AG10803 (cell line): ENCODE measurements around the gene RAB29.
A peak's percentile ranks its signal among the peaks of the same experiment; 100 is the strongest.

ENCODE experiments used
- DNase-seq: peaks from one replicate; pipeline ENCODE4 v3.0.0; 2010; ENCODE audit warnings: low read depth
- H3K4me3 ChIP-seq: 2 replicates; pipeline ENCODE4 v1.5.1; 2011; ENCODE audit warnings: mild to moderate bottlenecking, low read length, control low read depth
- TF ChIP-seq, protein P1 (sequence below): conservative IDR thresholded peaks from 2 replicates; pipeline ENCODE4 v1.5.1; 2011; ENCODE audit warnings: mild to moderate bottlenecking, low read length, control low read depth, inconsistent platforms

Gene RAB29

DNA sequence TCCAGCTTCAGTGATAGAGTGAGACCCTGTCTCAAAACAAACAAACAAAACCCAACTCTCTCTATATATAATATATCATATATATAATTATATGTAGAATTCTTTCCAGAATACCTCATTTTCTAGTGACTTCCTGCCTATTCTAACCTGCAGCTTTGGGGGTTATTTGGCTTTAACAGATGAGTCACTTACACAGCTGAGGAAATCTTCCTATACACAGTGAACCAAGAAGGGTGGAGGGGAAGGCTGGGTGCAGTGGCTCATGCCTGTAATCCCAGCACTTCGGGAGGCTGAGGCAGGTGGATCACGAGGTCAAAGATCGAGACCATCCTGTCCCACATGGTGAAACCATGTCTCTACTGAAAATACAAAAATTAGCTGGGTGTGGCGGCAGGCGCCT is 9.2 kb downstream of the RAB29 start:
- no peak overlapping the region for H3K4me3 ChIP-seq
- peak; percentile 28 for DNase-seq
- TF ChIP-seq, protein P1, sequence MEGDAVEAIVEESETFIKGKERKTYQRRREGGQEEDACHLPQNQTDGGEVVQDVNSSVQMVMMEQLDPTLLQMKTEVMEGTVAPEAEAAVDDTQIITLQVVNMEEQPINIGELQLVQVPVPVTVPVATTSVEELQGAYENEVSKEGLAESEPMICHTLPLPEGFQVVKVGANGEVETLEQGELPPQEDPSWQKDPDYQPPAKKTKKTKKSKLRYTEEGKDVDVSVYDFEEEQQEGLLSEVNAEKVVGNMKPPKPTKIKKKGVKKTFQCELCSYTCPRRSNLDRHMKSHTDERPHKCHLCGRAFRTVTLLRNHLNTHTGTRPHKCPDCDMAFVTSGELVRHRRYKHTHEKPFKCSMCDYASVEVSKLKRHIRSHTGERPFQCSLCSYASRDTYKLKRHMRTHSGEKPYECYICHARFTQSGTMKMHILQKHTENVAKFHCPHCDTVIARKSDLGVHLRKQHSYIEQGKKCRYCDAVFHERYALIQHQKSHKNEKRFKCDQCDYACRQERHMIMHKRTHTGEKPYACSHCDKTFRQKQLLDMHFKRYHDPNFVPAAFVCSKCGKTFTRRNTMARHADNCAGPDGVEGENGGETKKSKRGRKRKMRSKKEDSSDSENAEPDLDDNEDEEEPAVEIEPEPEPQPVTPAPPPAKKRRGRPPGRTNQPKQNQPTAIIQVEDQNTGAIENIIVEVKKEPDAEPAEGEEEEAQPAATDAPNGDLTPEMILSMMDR, result no peak

DNA sequence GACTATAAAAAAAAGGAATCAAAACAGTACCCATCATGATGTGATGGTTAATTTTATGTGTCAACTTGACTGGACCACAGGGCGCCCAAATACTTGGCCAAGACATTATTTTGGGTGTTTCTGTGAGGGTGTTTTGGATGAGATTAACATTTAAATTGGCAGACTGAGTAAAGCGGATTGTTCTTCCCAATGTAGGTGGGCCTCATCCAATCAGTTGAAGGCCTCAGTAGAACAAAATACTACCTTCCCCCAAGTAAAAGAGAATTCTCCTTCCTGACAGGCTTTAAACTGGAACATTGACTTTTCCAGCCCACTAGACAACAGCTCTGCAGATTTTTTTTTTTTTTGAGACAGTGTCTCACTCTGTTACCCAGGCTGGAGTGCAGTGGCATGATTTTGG is 10.7 kb downstream of the RAB29 start:
- TF ChIP-seq, protein P1, result no peak
- DNase-seq, result no peak

DNA sequence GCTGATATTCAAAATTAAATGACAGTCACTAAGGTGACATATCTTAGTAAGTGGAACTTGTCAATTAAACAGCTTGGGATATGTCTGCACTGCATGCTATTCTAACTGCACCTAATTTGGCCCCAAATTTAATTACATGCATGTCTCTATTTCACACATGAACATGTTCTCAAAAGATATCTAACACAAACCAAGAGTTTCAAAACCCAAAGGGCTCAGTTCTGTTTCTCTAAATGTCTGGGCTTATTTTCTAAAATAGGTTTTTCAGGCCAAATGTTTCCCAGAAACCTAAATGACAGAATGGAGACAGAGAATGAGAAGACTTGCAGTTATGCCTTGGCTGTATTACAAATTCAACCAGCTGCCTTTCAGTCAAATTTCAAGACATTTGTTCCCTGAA is 11.3 kb downstream of the RAB29 start:
- no peak for DNase-seq
- TF ChIP-seq, protein P1, result no peak
- H3K4me3 ChIP-seq, result no peak overlapping the region

More for the DNA sequence above, 10.7 kb downstream of the RAB29 start:
- no peak overlapping the region for H3K4me3 ChIP-seq

DNA sequence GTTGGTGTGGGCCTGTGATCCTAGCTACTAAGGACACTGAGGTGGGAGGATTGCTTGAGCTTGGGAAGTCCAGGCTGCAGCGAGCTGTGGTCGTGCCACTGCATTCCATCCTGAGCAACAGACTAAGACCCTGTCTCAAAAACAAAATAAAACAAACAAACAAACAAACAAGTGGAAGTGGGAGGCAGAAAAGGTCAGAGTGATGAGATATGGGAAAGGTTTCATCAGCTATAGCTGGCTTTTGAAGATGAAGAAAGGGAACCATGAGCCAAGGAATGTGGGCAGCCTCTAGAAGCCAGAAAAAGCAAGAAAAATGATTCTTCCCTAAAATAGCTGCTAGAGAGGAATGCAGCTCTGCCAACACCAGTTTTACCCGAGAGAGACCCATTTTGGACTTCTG is 14.7 kb downstream of the RAB29 start:
- no peak overlapping the region for H3K4me3 ChIP-seq
- no peak for DNase-seq
- TF ChIP-seq, protein P1, result no peak

DNA sequence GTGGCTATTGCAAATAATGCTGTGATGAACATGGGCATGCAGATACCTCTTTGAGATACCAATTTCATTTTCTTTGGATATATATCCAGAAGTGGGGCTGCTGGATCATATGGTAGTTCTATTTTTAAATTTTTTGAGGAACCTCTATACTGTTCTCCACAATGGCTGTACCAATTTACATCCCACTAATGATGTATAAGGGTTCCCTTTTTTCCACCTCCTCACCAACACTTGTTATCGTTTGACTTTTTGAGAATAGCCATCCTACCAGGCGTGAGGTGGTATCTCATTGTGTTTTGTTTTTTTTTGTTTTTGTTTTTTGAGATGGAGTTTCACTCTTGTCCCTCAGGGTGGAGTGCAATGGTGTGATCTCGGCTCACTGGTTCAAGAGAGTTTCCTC is 18.7 kb downstream of the RAB29 start:
- DNase-seq, result no peak
- no peak overlapping the region for H3K4me3 ChIP-seq
- TF ChIP-seq, protein P1, result no peak

DNA sequence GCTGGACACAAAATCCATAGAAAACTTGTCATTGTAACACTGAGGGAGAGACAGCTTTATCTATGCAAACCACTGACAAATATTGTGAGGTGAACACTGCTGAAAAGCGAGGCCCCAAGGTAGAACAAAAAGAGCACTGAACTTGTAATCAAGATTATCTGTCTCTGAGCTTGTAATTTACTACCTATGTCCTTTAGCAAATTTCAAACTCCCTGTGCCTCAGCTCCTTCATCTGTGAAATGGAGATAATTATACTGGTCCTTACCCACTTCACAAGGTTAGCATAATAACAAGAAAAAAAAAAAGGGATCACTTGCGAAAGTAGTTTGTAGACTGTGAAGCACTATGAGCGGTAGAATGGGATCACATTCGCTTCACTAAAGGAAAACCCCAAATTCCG is 20.4 kb downstream of the RAB29 start:
- TF ChIP-seq, protein P1, result no peak
- no peak overlapping the region for H3K4me3 ChIP-seq
- DNase-seq, result no peak

DNA sequence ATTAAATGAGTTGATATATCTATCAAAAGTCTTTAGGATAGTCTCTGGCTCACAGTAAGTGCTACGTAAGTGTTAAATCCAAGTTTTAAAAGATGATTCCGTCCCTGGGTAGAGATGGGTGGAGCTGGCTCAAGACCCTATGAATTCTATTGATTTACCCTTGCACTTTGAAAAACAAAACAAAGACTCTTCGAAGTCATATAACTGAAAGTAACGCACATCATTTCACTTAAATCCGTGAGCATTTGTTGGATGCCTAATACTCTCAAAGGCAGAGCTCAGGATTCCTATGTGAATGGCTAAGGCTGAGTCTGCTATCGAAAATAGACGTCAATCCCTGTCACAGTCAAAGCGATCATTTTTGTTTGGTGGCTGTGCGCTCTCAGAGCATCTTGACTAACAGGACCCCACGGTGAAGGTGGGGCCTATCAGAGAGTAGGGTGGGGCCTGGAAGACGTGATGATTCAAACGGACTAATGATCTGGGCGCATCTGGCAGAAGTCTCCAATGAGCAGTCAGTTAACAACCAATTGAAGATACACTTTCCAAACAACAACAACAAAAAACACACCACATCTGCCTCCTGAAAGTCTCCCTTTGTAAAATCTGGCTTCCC is 24.1 kb downstream of the RAB29 start:
- no peak overlapping the region for H3K4me3 ChIP-seq
- TF ChIP-seq, protein P1, result no peak
- no peak for DNase-seq
